ENCODE data around the gene GLDN. TPM values are rescaled to one million over a fixed set of nuclear protein-coding genes. Genes with fewer than 3 reads are reported as not detected.
A peak's percentile ranks its signal among the peaks of the same experiment; 100 is the strongest.

GLDN gene
- total RNA-seq, 1 experiment from 2014 or later = 0.15 TPM

DNA sequence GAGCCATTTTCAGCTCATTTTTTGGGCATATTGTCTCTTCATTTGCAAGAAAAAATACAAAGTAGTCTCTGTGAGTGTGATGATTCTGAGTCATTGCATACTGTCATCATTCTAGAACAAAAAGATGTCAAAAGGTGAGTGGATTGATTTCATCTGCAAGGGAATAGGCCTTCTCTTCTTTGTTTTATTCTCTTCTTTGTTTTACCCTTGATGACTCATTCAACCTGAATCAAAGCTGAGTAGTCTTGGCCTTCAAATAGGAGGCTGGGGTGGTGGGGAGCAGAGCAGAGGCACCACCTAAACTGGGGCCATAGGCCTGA lies 28.4 kb upstream of the GLDN start:
- Histone ChIP-seq H3K4me2 (ENCODE audit: low read length) (no peak overlapping the region), H3K9ac (ENCODE audit: low read length) (no peak overlapping the region), H3K27ac (ENCODE audit: low read length) (peak overlapping the region; percentile 45), H3K4me3 (ENCODE audit: low read length) (no peak overlapping the region), H3K36me3 (ENCODE audit: low read depth, low read length) (no peaks in the 10 kb centered on the region), H3K9me2 (replicated peaks; ENCODE audit: low read length) (no peaks in the 10 kb centered on the region), H2AFZ (ENCODE audit: low read length) (no peak overlapping the region), H3K9me3 (ENCODE audit: low read length) (no peaks in the 10 kb centered on the region), H3K4me1 (ENCODE audit: insufficient read depth, low read length) (peaks cover 13% of the 10 kb centered on the region), H3K79me2 (ENCODE audit: low read length) (no peaks in the 10 kb centered on the region), H3K27me3 (ENCODE audit: low read length) (no peaks in the 10 kb centered on the region), H4K20me1 (ENCODE audit: low read length) (no peaks in the 10 kb centered on the region), H3F3A (ENCODE audit: low read length, unreplicated experiment) (no peaks in the 10 kb centered on the region)
- CTCF ChIA-PET = no interaction called here
- BruUV-seq (replicated peaks) = no TSS peak
- POLR2A ChIA-PET (ENCODE audit: unreplicated experiment) = no interaction called here
- TF ChIP-seq EZH2 (IDR thresholded peaks at IDR 0.05; ENCODE audit: low read length, unreplicated experiment) = no peak
- TF ChIP-seq, protein P1, sequence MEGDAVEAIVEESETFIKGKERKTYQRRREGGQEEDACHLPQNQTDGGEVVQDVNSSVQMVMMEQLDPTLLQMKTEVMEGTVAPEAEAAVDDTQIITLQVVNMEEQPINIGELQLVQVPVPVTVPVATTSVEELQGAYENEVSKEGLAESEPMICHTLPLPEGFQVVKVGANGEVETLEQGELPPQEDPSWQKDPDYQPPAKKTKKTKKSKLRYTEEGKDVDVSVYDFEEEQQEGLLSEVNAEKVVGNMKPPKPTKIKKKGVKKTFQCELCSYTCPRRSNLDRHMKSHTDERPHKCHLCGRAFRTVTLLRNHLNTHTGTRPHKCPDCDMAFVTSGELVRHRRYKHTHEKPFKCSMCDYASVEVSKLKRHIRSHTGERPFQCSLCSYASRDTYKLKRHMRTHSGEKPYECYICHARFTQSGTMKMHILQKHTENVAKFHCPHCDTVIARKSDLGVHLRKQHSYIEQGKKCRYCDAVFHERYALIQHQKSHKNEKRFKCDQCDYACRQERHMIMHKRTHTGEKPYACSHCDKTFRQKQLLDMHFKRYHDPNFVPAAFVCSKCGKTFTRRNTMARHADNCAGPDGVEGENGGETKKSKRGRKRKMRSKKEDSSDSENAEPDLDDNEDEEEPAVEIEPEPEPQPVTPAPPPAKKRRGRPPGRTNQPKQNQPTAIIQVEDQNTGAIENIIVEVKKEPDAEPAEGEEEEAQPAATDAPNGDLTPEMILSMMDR (conservative IDR thresholded peaks at IDR 0.05; ENCODE audit: low read depth, low read length) = no peak
- TF ChIP-seq EZH2phosphoT487 (IDR thresholded peaks at IDR 0.05; ENCODE audit: borderline replicate concordance, low read length) = no peak
- intact Hi-C loops (cut with micrococcal nuclease) = loop anchor here (2.0 to 5.0 kb wide), 2 partner anchors 26 to 54 kb away; no protein-coding TSS in a partner anchor
- ATAC-seq (peak; percentile 70), DNase-seq (peak; percentile 41)

- H3K9me3 ChIP-seq (ENCODE audit: low read length) = no peaks in the 10 kb centered on the region
- H3K27ac ChIP-seq (ENCODE audit: low read length) = no peak overlapping the region
- no peak for ATAC-seq
- no peaks in the 10 kb centered on the region for H4K20me1 ChIP-seq (ENCODE audit: low read length)
- H3K4me3 ChIP-seq (ENCODE audit: low read length) = no peak overlapping the region
- H3K9me2 ChIP-seq (replicated peaks; ENCODE audit: low read length) = no peaks in the 10 kb centered on the region
- H3K79me2 ChIP-seq (ENCODE audit: low read length) = no peaks in the 10 kb centered on the region
- DNase-seq = no peak
- H3K4me2 ChIP-seq (ENCODE audit: low read length) = no peak overlapping the region
- H2AFZ ChIP-seq (ENCODE audit: low read length) = no peak overlapping the region
- ChIA-PET CTCF (no interaction called here), POLR2A (ENCODE audit: unreplicated experiment) (no interaction called here)
- no TSS peak for BruUV-seq (replicated peaks)
- TF ChIP-seq, protein P1 (conservative IDR thresholded peaks at IDR 0.05; ENCODE audit: low read depth, low read length) = no peak
- no peak for TF ChIP-seq EZH2phosphoT487 (IDR thresholded peaks at IDR 0.05; ENCODE audit: borderline replicate concordance, low read length)
- no peak for TF ChIP-seq EZH2 (IDR thresholded peaks at IDR 0.05; ENCODE audit: low read length, unreplicated experiment)
- no peaks in the 10 kb centered on the region for H3K27me3 ChIP-seq (ENCODE audit: low read length)
- H3F3A ChIP-seq (ENCODE audit: low read length, unreplicated experiment) = no peaks in the 10 kb centered on the region
- H3K9ac ChIP-seq (ENCODE audit: low read length) = no peak overlapping the region
- H3K36me3 ChIP-seq (ENCODE audit: low read depth, low read length) = no peaks in the 10 kb centered on the region
- H3K4me1 ChIP-seq (ENCODE audit: insufficient read depth, low read length) = peaks cover 13% of the 10 kb centered on the region
- intact Hi-C loops (cut with micrococcal nuclease) = loop anchor here (2.0 to 5.0 kb wide), 2 partner anchors 27 to 54 kb away; no protein-coding TSS in a partner anchor
Observed at GRCh38 chr15:51313644-51314280, 27.7 kb upstream of the GLDN start.
